ENCODE measurements around the gene NHSL1. TPM values are rescaled to one million over a fixed set of nuclear protein-coding genes. Genes with fewer than 3 reads are reported as not detected.

Gene NHSL1
- total and polyA plus RNA-seq, 2 donors (not counting 3 experiments of a cell fraction or from before 2014, with no cell fraction given): 24.8 to 55.0 TPM

GRCh38 chr6:138434096-138434495 is 65.2 kb downstream of the NHSL1 start:
- Histone ChIP-seq H2AFZ (ENCODE audit: low read depth, low read length) (no peak overlapping the region), H3K27ac (ENCODE audit: insufficient read depth, low read depth, low read length) (no peak overlapping the region), H3K79me2 (ENCODE audit: control insufficient read depth, insufficient read depth, low read length) (no peaks in the 10 kb centered on the region), H4K20me1 (replicated peaks; ENCODE audit: control insufficient read depth, extremely low read depth, insufficient read depth, low read length) (no peaks in the 10 kb centered on the region), H3K9ac (replicated peaks; ENCODE audit: extremely low read depth, insufficient read depth, low read length) (no peak overlapping the region), H3K9me3 (replicated peaks; ENCODE audit: control insufficient read depth, insufficient read depth, low read length) (no peaks in the 10 kb centered on the region), H3K4me2 (ENCODE audit: insufficient read depth, low read length) (no peak overlapping the region), H3K36me3 (ENCODE audit: control insufficient read depth in 2 of 2, extremely low read depth in 1 of 2, insufficient read depth in 2 of 2, low read length in 2 of 2) (peaks cover 6 to 23% of the 10 kb centered on the region in 2 experiments), H3K4me3 (replicated peaks in 1 of 3; ENCODE audit: insufficient read depth in 1 of 3, low read depth in 1 of 3, low read length in 3 of 3) (no peak overlapping the region), H3K4me1 (ENCODE audit: control insufficient read depth, extremely low read depth, insufficient read depth, low read length) (no peaks in the 10 kb centered on the region), H3K27me3 (ENCODE audit: control insufficient read depth in 2 of 2, insufficient read depth in 2 of 2, low read length in 2 of 2) (no peaks in the 10 kb centered on the region), H3K9me1 (replicated peaks; ENCODE audit: control insufficient read depth, extremely low read depth, insufficient read depth, low read length) (no peaks in the 10 kb centered on the region)
- CTCF ChIA-PET: interaction anchor here (1.6 kb wide), 1 partner anchor 332 kb away, joined by 3 read pairs; no protein-coding TSS in a partner anchor
- POLR2A ChIA-PET: no interaction called here
- dilution Hi-C loops (cut with MboI; ENCODE audit: extremely low pct_ligation_motif_present, low sequenced_read_pairs) (no loop called here), intact Hi-C loops (cut with micrococcal nuclease) (no loop called here)
- FAIRE-seq: no peak
- no TSS peak for BruUV-seq (replicated peaks)
- DNase-seq (ENCODE audit: low read depth, low spot score): no peak
- TF ChIP-seq FOS (IDR thresholded peaks at IDR 0.05; ENCODE audit: borderline replicate concordance, insufficient read depth, low read length) (no peak), POLR2AphosphoS5 (IDR thresholded peaks at IDR 0.05; ENCODE audit: insufficient read depth, low read depth, low read length) (no peak), MAX (IDR thresholded peaks at IDR 0.05; ENCODE audit: insufficient read depth, insufficient read length) (no peak), POLR2A (IDR thresholded peaks at IDR 0.05; ENCODE audit: low read depth, low read length) (no peak), MYC (IDR thresholded peaks at IDR 0.05; ENCODE audit: low read depth, low read length) (no peak), JUN (IDR thresholded peaks at IDR 0.05; ENCODE audit: borderline replicate concordance, insufficient read depth, insufficient read length, low read depth) (no peak)

- no peaks in the 10 kb centered on the region for H3K27me3 ChIP-seq (ENCODE audit: control insufficient read depth in 2 of 2, insufficient read depth in 2 of 2, low read length in 2 of 2)
- no peak for TF ChIP-seq FOS (IDR thresholded peaks at IDR 0.05; ENCODE audit: borderline replicate concordance, insufficient read depth, low read length)
- TF ChIP-seq GATA2 (IDR thresholded peaks at IDR 0.05; ENCODE audit: insufficient read depth, insufficient read length, low read depth, low read length): no peak
- TF ChIP-seq JUN (IDR thresholded peaks at IDR 0.05; ENCODE audit: borderline replicate concordance, insufficient read depth, insufficient read length, low read depth): no peak
- TF ChIP-seq EZH2 (IDR thresholded peaks at IDR 0.05; ENCODE audit: borderline replicate concordance, low read depth, low read length, severe bottlenecking): no peak
- H3K4me3 ChIP-seq (replicated peaks in 1 of 3; ENCODE audit: insufficient read depth in 1 of 3, low read depth in 1 of 3, low read length in 3 of 3): no peak overlapping the region
- H3K27ac ChIP-seq (ENCODE audit: insufficient read depth, low read depth, low read length): no peak overlapping the region
- POLR2A ChIA-PET: no interaction called here
- H3K4me1 ChIP-seq (ENCODE audit: control insufficient read depth, extremely low read depth, insufficient read depth, low read length): no peaks in the 10 kb centered on the region
- no peaks in the 10 kb centered on the region for H3K9me1 ChIP-seq (replicated peaks; ENCODE audit: control insufficient read depth, extremely low read depth, insufficient read depth, low read length)
- no peak overlapping the region for H3K9ac ChIP-seq (replicated peaks; ENCODE audit: extremely low read depth, insufficient read depth, low read length)
- H3K36me3 ChIP-seq (ENCODE audit: control insufficient read depth in 2 of 2, extremely low read depth in 1 of 2, insufficient read depth in 2 of 2, low read length in 2 of 2): peaks cover 11 to 23% of the 10 kb centered on the region in 2 experiments
- FAIRE-seq: no peak
- H2AFZ ChIP-seq (ENCODE audit: low read depth, low read length): no peak overlapping the region
- H3K79me2 ChIP-seq (ENCODE audit: control insufficient read depth, insufficient read depth, low read length): no peaks in the 10 kb centered on the region
- dilution Hi-C loops (cut with MboI; ENCODE audit: extremely low pct_ligation_motif_present, low sequenced_read_pairs): no loop called here
- CTCF ChIA-PET: no interaction called here
- no peaks in the 10 kb centered on the region for H3K9me3 ChIP-seq (replicated peaks; ENCODE audit: control insufficient read depth, insufficient read depth, low read length)
- no TSS peak for BruUV-seq (replicated peaks)
- DNase-seq (ENCODE audit: low read depth, low spot score): no peak
- H3K4me2 ChIP-seq (ENCODE audit: insufficient read depth, low read length): no peak overlapping the region
- intact Hi-C loops (cut with micrococcal nuclease): no loop called here
- no peaks in the 10 kb centered on the region for H4K20me1 ChIP-seq (replicated peaks; ENCODE audit: control insufficient read depth, extremely low read depth, insufficient read depth, low read length)
Observed at GRCh38 chr6:138432063-138432356, 67.3 kb downstream of the NHSL1 start.

All from endothelial cell of umbilical vein (primary cell).